A673 (cell line): ENCODE results near the gene FAM120AOS. TPM values are rescaled to one million over a fixed set of nuclear protein-coding genes. Genes with fewer than 3 reads are reported as not detected.
"Not testable (repeated sequence)": the region's sequence is repeated elsewhere in the genome, so short reads cannot be mapped to it uniquely, and the experiment has no call there.

Experiments used
- BruUV-seq: library from RNA; stranded (reverse); fragments of 400-500 nt; replicated peaks from 2 replicates; lab custom pipeline; 2021; lab: Mats Ljungman, UMichigan
- CTCF ChIA-PET: fragments of 300-600 bp; sonication (Branson Sonifier 250); formaldehyde crosslinking; loops from one replicate; lab custom pipeline; 2022; ENCODE audit warnings: antibody characterized with exemption; lab: Charles Lee
- POLR2A ChIA-PET: fragments of 300-600 bp; sonication (Branson Sonifier 250); formaldehyde crosslinking; loops from one replicate; lab custom pipeline; 2022; ENCODE audit warnings: antibody characterized with exemption; ENCODE audit not compliant: low non-redundant PET; lab: Charles Lee
- DNase-seq: peaks from one replicate; pipeline ENCODE4 v3.0.0-alpha.2; 2015; ENCODE audit warnings: low spot score
- H3K27ac ChIP-seq: fragments of 200-600 bp; sonication (generic); 2 replicates; pipeline ENCODE4 v1.5.1; 2016; ENCODE audit warnings: mixed run types, low read depth, mild to moderate bottlenecking, mixed read lengths, antibody characterized with exemption, low read length; ENCODE audit not compliant: poor library complexity, severe bottlenecking
- H3K27me3 ChIP-seq: fragments of 200-600 bp; sonication (generic); replicated peaks from 2 replicates; pipeline ENCODE4 v1.6.1; 2017; ENCODE audit warnings: mixed run types, low read depth, mild to moderate bottlenecking, mixed read lengths, antibody characterized with exemption, low read length; ENCODE audit not compliant: insufficient read depth, poor library complexity
- H3K36me3 ChIP-seq: fragments of 200-600 bp; sonication (generic); 2 replicates; pipeline ENCODE4 v1.6.1; 2016; ENCODE audit warnings: mixed run types, mild to moderate bottlenecking, mixed read lengths, antibody characterized with exemption, low read length; ENCODE audit not compliant: insufficient read depth, poor library complexity, severe bottlenecking
- H3K4me1 ChIP-seq: fragments of 200-600 bp; sonication (generic); 2 replicates; pipeline ENCODE4 v1.6.1; 2017; ENCODE audit warnings: mixed run types, mild to moderate bottlenecking, mixed read lengths, antibody characterized with exemption, low read length; ENCODE audit not compliant: insufficient read depth, poor library complexity, severe bottlenecking
- H3K4me3 ChIP-seq: fragments of 200-600 bp; sonication (generic); 2 replicates; pipeline ENCODE4 v1.5.1; 2016; ENCODE audit warnings: low read depth, mixed run types, mild to moderate bottlenecking, mixed read lengths, low read length; ENCODE audit not compliant: poor library complexity, severe bottlenecking
- H3K9me3 ChIP-seq: fragments of 200-600 bp; sonication (generic); 2 replicates; pipeline ENCODE4 v1.6.1; 2016; ENCODE audit warnings: mixed run types, low read depth, mild to moderate bottlenecking, mixed read lengths, antibody characterized with exemption, low read length; ENCODE audit not compliant: poor library complexity, severe bottlenecking
- CTCF ChIP-seq: fragments of 300-800, 200-600 bp; sonication (generic); conservative IDR thresholded peaks from 2 replicates; pipeline ENCODE4 v1.5.1; 2017; ENCODE audit warnings: low read depth, mild to moderate bottlenecking, antibody characterized with exemption, low read length, moderate library complexity, mixed read lengths
- EZH2 ChIP-seq: fragments of 200-600 bp; sonication (generic); IDR thresholded peaks from 2 replicates; pipeline ENCODE4 v1.6.1; 2017; ENCODE audit warnings: borderline replicate concordance, low read depth, mild to moderate bottlenecking, mixed read lengths, antibody characterized with exemption, low read length; ENCODE audit not compliant: poor library complexity, severe bottlenecking
- intact Hi-C: fragments of 100-400 bp; cut with micrococcal nuclease; formaldehyde crosslinking; loops from one replicate; pipeline ENCODE4 v1.10.0; 2022; ENCODE audit not compliant: unreplicated experiment
- total RNA-seq: library from RNA; stranded (reverse); gene quantifications from 2 replicates; pipeline ENCODE4 v1.2.3, GENCODE V29; 2021

FAM120AOS gene
- total RNA-seq, 1 experiment from 2014 or later: 34.5 TPM

DNA sequence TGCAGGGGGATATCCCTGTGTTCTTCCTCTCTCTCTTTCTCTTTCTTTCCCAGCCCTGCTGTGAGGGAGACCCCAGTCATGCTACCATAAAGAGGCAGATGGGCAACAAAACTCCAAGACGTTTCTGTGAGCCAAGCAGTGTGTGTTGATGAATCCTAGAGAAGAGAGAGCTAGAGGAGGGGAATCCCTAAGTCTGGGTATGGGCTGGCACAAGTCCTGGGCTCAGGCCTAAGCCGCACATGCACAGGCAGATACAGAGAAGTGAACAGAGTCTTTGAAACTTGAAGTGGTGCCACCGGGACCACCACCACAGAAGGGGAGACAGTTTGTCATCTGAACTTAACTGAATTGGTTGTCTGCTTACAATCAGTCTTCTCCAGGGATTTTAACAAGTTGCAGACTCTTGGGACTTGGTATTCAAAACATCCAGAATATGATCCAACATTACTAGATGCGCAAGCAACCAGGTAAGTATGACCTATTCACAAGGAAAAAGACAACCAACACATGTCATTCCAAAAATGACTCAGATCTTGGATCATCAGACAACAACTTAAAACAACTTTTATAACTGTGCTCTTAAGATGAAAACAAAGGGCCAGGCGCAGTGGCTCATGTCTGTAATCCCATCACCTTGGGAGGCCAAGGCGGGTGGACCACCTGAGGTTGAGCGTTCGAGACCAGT, 12.3 kb downstream of the FAM120AOS start:
- Histone ChIP-seq H3K27ac (no peak overlapping the region), H3K36me3 (peaks cover 3% of the 10 kb centered on the region), H3K4me1 (no peaks in the 10 kb centered on the region), H3K9me3 (no peaks in the 10 kb centered on the region), H3K4me3 (no peak overlapping the region), H3K27me3 (no peaks in the 10 kb centered on the region)
- intact Hi-C loops: no loop called here
- no peak for DNase-seq
- TF ChIP-seq CTCF: no peak
- no peak for TF ChIP-seq EZH2
- BruUV-seq: no TSS peak
- ChIA-PET CTCF (no interaction called here), POLR2A (no interaction called here)

- BruUV-seq, intact Hi-C loops, H3K36me3 ChIP-seq, CTCF ChIA-PET, H3K27me3 ChIP-seq, H3K27ac ChIP-seq, POLR2A ChIA-PET, DNase-seq, H3K9me3 ChIP-seq, H3K4me3 ChIP-seq, H3K4me1 ChIP-seq: not testable (repeated sequence)
Observed at GRCh38 chr9:93439301-93439700, 14.1 kb downstream of the FAM120AOS start.

DNA sequence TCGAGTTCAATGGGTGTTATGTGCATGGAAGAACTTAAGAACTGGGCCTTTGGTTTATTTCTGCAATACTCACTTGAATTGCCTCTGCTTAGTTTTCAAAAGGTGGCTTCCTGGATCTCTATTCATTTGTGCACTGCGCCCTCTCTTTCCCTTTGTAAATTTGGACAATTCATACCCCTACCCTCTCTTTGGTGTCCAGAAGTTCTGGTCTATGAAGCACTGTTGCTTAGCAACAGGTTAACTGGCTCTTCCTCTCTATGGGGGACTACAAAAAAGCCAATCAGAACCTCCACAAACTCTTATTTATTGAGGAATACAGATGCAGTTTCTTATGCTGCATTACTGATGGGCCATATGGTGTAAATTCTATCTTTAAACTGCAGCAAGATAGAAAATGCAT, 15.4 kb downstream of the FAM120AOS start:
- no peaks in the 10 kb centered on the region for H3K9me3 ChIP-seq
- H3K27ac ChIP-seq: no peak overlapping the region
- CTCF ChIA-PET: no interaction called here
- TF ChIP-seq CTCF: no peak
- no peak for TF ChIP-seq EZH2
- H3K4me3 ChIP-seq: no peak overlapping the region
- DNase-seq: no peak
- intact Hi-C loops: no loop called here
- no peaks in the 10 kb centered on the region for H3K4me1 ChIP-seq
- no peaks in the 10 kb centered on the region for H3K27me3 ChIP-seq
- POLR2A ChIA-PET: no interaction called here
- no peaks in the 10 kb centered on the region for H3K36me3 ChIP-seq
- no TSS peak for BruUV-seq
